H9 (cell line): Measurements from ENCODE around the gene ANKRD44. TPM values are rescaled to one million over a fixed set of nuclear protein-coding genes. Genes with fewer than 3 reads are reported as not detected.

Experiments used
- DNase-seq: peaks from one replicate; pipeline ENCODE4 v3.0.0-alpha.2; 2017
- H2AFZ ChIP-seq: one replicate; pipeline ENCODE4 v1.6.1; 2013; ENCODE audit warnings: mild to moderate bottlenecking, low read length, control low read depth, moderate library complexity
- H2AK5ac ChIP-seq: 2 replicates; pipeline ENCODE4 v1.6.1; 2013; ENCODE audit warnings: low read length, control low read depth, mixed read lengths; ENCODE audit not compliant: insufficient read length
- H2BK120ac ChIP-seq: one replicate; pipeline ENCODE4 v1.6.1; 2013; ENCODE audit warnings: low read depth, mild to moderate bottlenecking, low read length, control low read depth, inconsistent platforms; ENCODE audit not compliant: poor library complexity, severe bottlenecking
- H2BK12ac ChIP-seq: 2 replicates; pipeline ENCODE4 v1.6.1; 2013; ENCODE audit warnings: low read length, control low read depth, mixed read lengths, low read depth; ENCODE audit not compliant: insufficient read length
- H2BK15ac ChIP-seq: 2 replicates; pipeline ENCODE4 v1.6.1; 2013; ENCODE audit warnings: low read depth, low read length, control low read depth
- H2BK20ac ChIP-seq: one replicate; pipeline ENCODE4 v1.6.1; 2013; ENCODE audit warnings: low read depth, mild to moderate bottlenecking, low read length, control low read depth, inconsistent platforms; ENCODE audit not compliant: poor library complexity, severe bottlenecking
- H2BK5ac ChIP-seq: 2 replicates; pipeline ENCODE4 v1.6.1; 2013; ENCODE audit warnings: low read length, control low read depth, mixed read lengths; ENCODE audit not compliant: insufficient read length
- H3K14ac ChIP-seq: 2 replicates; pipeline ENCODE4 v1.6.1; 2013; ENCODE audit warnings: low read length, control low read depth; ENCODE audit not compliant: insufficient read depth
- H3K18ac ChIP-seq: 2 replicates; pipeline ENCODE4 v1.6.1; 2013; ENCODE audit warnings: low read depth, mild to moderate bottlenecking, mixed read lengths, low read length, control low read depth; ENCODE audit not compliant: insufficient read length
- H3K23ac ChIP-seq: 2 replicates; pipeline ENCODE4 v1.6.1; 2013; ENCODE audit warnings: low read length, control low read depth, mixed read lengths, low read depth; ENCODE audit not compliant: insufficient read length
- H3K23me2 ChIP-seq: 2 replicates; pipeline ENCODE4 v1.6.1; 2013; ENCODE audit warnings: low read depth, mild to moderate bottlenecking, mixed read lengths, low read length, control low read depth; ENCODE audit not compliant: insufficient read length, poor library complexity, severe bottlenecking
- H3K27ac ChIP-seq: 2 replicates; pipeline ENCODE4 v1.5.1; 2013; ENCODE audit warnings: low read length, control low read depth, mixed read lengths, low read depth; ENCODE audit not compliant: insufficient read length
- H3K27me3 ChIP-seq: 2 replicates; pipeline ENCODE4 v1.6.1; 2013; ENCODE audit warnings: low read length, control low read depth, inconsistent platforms; ENCODE audit not compliant: insufficient read depth
- H3K4ac ChIP-seq: 2 replicates; pipeline ENCODE4 v1.6.1; 2013; ENCODE audit warnings: low read depth, mild to moderate bottlenecking, control low read depth, inconsistent platforms, low read length, moderate library complexity
- H3K4me1 ChIP-seq: 2 replicates; pipeline ENCODE4 v1.6.1; 2013; ENCODE audit warnings: low read length, control low read depth, inconsistent platforms; ENCODE audit not compliant: insufficient read depth
- H3K4me2 ChIP-seq: 2 replicates; pipeline ENCODE4 v1.6.1; 2013; ENCODE audit warnings: low read length, control low read depth, mixed read lengths; ENCODE audit not compliant: insufficient read length, insufficient read depth
- H3K56ac ChIP-seq: 2 replicates; pipeline ENCODE4 v1.6.1; 2013; ENCODE audit warnings: low read depth, mild to moderate bottlenecking, mixed read lengths, low read length, control low read depth; ENCODE audit not compliant: insufficient read length
- H3K79me1 ChIP-seq: 2 replicates; pipeline ENCODE4 v1.6.1; 2013; ENCODE audit warnings: low read depth, mild to moderate bottlenecking, moderate library complexity, low read length, control low read depth, inconsistent platforms; ENCODE audit not compliant: insufficient read depth, poor library complexity, severe bottlenecking
- H3K79me2 ChIP-seq: 2 replicates; pipeline ENCODE4 v1.6.1; 2013; ENCODE audit warnings: low read length, control low read depth, inconsistent platforms; ENCODE audit not compliant: insufficient read depth
- H3K9ac ChIP-seq: 2 replicates; pipeline ENCODE4 v1.6.1; 2013; ENCODE audit warnings: low read length, control low read depth, mixed read lengths; ENCODE audit not compliant: insufficient read length; ENCODE audit errors: extremely low read depth
- H3K9me3 ChIP-seq: one replicate; pipeline ENCODE4 v1.6.1; 2013; ENCODE audit warnings: low read depth, low read length, inconsistent platforms; ENCODE audit not compliant: control insufficient read depth
- H3T11ph ChIP-seq: one replicate; pipeline ENCODE4 v1.6.1; 2013; ENCODE audit warnings: mild to moderate bottlenecking, low read length, control low read depth, inconsistent platforms
- H4K20me1 ChIP-seq: one replicate; pipeline ENCODE4 v1.6.1; 2013; ENCODE audit not compliant: control insufficient read depth, insufficient read length, insufficient read depth
- H4K5ac ChIP-seq: 2 replicates; pipeline ENCODE4 v1.6.1; 2013; ENCODE audit warnings: low read depth, mild to moderate bottlenecking, mixed read lengths, low read length, control low read depth; ENCODE audit not compliant: insufficient read length
- H4K8ac ChIP-seq: replicated peaks from 2 replicates; pipeline ENCODE4 v1.6.1; 2013; ENCODE audit warnings: low read length, control low read depth, mixed read lengths, low read depth; ENCODE audit not compliant: insufficient read length
- H4K91ac ChIP-seq: 2 replicates; pipeline ENCODE4 v1.6.1; 2013; ENCODE audit warnings: low read depth, mild to moderate bottlenecking, moderate library complexity, mixed read lengths, low read length, control low read depth; ENCODE audit not compliant: insufficient read length
- H3K27ac Mint-ChIP-seq, 3 experiments: 2 replicates in 2 of 3; 3 replicates in 1 of 3; pipeline ENCODE4 v1.8.0; 2020 to 2021; ENCODE audit warnings: mixed read lengths in 3 of 3, mild to moderate bottlenecking in 1 of 3, moderate library complexity in 1 of 3
- H3K27me3 Mint-ChIP-seq: 2 replicates; pipeline ENCODE4 v1.8.0; 2021; ENCODE audit warnings: low read depth, mild to moderate bottlenecking, moderate library complexity, mixed read lengths
- H3K36me3 Mint-ChIP-seq, 3 experiments: 2 replicates in 2 of 3; 3 replicates in 1 of 3; pipeline ENCODE4 v1.8.0; 2020 to 2021; ENCODE audit warnings: low read depth in 3 of 3, mixed read lengths in 3 of 3; ENCODE audit not compliant: insufficient read depth in 1 of 3
- H3K4me1 Mint-ChIP-seq, 2 experiments: 2 replicates each; pipeline ENCODE4 v1.8.0; 2020; ENCODE audit warnings: mixed read lengths in 2 of 2
- H3K4me3 Mint-ChIP-seq, 2 experiments: 2 replicates in 1 of 2; 3 replicates in 1 of 2; pipeline ENCODE4 v1.8.0; 2020 to 2021; ENCODE audit warnings: mild to moderate bottlenecking in 2 of 2, mixed read lengths in 2 of 2, moderate library complexity in 1 of 2
- H3K9me3 Mint-ChIP-seq, 2 experiments: 2 replicates in 1 of 2; 3 replicates in 1 of 2; pipeline ENCODE4 v1.8.0; 2020; ENCODE audit warnings: mild to moderate bottlenecking in 2 of 2, mixed read lengths in 2 of 2, moderate library complexity in 1 of 2
- CTCF ChIP-seq: fragments of 200-600 bp; sonication (generic); conservative IDR thresholded peaks from 3 replicates; pipeline ENCODE4 v1.8.0; 2021; ENCODE audit warnings: antibody characterized with exemption, mild to moderate bottlenecking
- WGBS: extraction: QIAGEN DNeasy Blood & Tissue Kit; methylation state at CpG from one replicate; pipeline ENCODE4 v1.1.7; 2013; ENCODE audit warnings: missing lambda C conversion rate, low lambda C conversion rate, mixed read lengths; ENCODE audit not compliant: insufficient read length; ENCODE audit errors: extremely low coverage; 5-methylcytosine and 5-hydroxymethylcytosine counted together
- total RNA-seq: library from RNA; stranded (reverse); gene quantifications from 2 replicates; pipeline ENCODE4 v1.2.1, GENCODE V29; 2021

ANKRD44 gene
- total RNA-seq, 1 experiment from 2014 or later: 1.9 TPM

- no peaks in the 10 kb centered on the region for H3K9me3 Mint-ChIP-seq
- no CpG with 5 or more reads among the region's 5 CpGs for WGBS
- H3T11ph ChIP-seq: no peak overlapping the region
Observed at GRCh38 chr2:197265924-197266323, 44.7 kb downstream of the ANKRD44 start.

More at GRCh38 chr2:197265924-197266323, 44.7 kb downstream of the ANKRD44 start:
- TF ChIP-seq CTCF: no peak
- Histone ChIP-seq H3K4ac (no peak overlapping the region), H3K14ac (no peak overlapping the region), H2BK5ac (no peak overlapping the region), H3K27ac (no peak overlapping the region), H3K79me1 (no peaks in the 10 kb centered on the region), H2BK12ac (no peak overlapping the region), H3K18ac (no peak overlapping the region), H2AK5ac (no peak overlapping the region), H3K9ac (no peak overlapping the region), H4K8ac (no peak overlapping the region), H3K9me3 (no peaks in the 10 kb centered on the region), H3K27me3 (no peaks in the 10 kb centered on the region), H3K79me2 (no peaks in the 10 kb centered on the region), H3K4me1 (no peaks in the 10 kb centered on the region), H3K23ac (no peak overlapping the region), H3K4me2 (no peak overlapping the region), H4K91ac (no peak overlapping the region), H2BK20ac (no peak overlapping the region), H3K56ac (no peak overlapping the region), H3K23me2 (no peaks in the 10 kb centered on the region), H2BK120ac (no peak overlapping the region), H2AFZ (no peak overlapping the region), H4K20me1 (no peaks in the 10 kb centered on the region), H2BK15ac (no peak overlapping the region), H4K5ac (no peak overlapping the region)
- DNase-seq: no peak
- Mint-ChIP-seq H3K27me3 (no peaks in the 10 kb centered on the region; the same call in 1 of the 2 replicates), H3K27ac (no peak overlapping the region), H3K4me1 (peaks cover 2 to 5% of the 10 kb centered on the region in 2 experiments; a peak in 1 of 4 replicates), H3K4me3 (no peak overlapping the region), H3K36me3 (no peaks in the 10 kb centered on the region)
